BJ (cell line): ENCODE data around the gene LAMC2. TPM values are rescaled to one million over a fixed set of nuclear protein-coding genes. Genes with fewer than 3 reads are reported as not detected.

Source experiments
- CTCF ChIA-PET: fragments of 350-600 bp; formaldehyde crosslinking; extraction: SDS; loops from one replicate; lab custom pipeline; 2021; ENCODE audit warnings: antibody characterized with exemption, inconsistent platforms; lab: Yijun Ruan, JAX
- POLR2A ChIA-PET: fragments of 300-600 bp; sonication (Branson Sonifier 250); formaldehyde crosslinking; extraction: SDS; loops from one replicate; lab custom pipeline; 2021; ENCODE audit warnings: antibody characterized with exemption; lab: Charles Lee
- DNase-seq: peaks from one replicate; pipeline ENCODE4 v3.0.0-alpha.2; 2011; ENCODE audit warnings: low read depth
- H3K27me3 ChIP-seq: 2 replicates; pipeline ENCODE4 v1.6.0; 2011; ENCODE audit warnings: low read length; ENCODE audit not compliant: control insufficient read depth, insufficient read depth
- H3K36me3 ChIP-seq: 2 replicates; pipeline ENCODE4 v1.5.1; 2011; ENCODE audit warnings: low read length; ENCODE audit not compliant: control insufficient read depth, insufficient read depth
- H3K4me3 ChIP-seq: 2 replicates; pipeline ENCODE4 v1.5.1; 2011; ENCODE audit warnings: low read depth, mild to moderate bottlenecking, control low read depth, low read length
- polyA plus RNA-seq: library from polyadenylated mRNA; depleted of rRNA; stranded (reverse); fragments of >200 nt; gene quantifications from 2 replicates; pipeline ENCODE4 v1.2.3, GENCODE V29; 2011
- TF ChIP-seq, protein P1 (sequence below): IDR thresholded peaks from 2 replicates; pipeline ENCODE4 v1.5.1; 2011; ENCODE audit warnings: low read depth, mild to moderate bottlenecking, control low read depth, inconsistent platforms, low read length, moderate library complexity; ENCODE audit not compliant: insufficient read depth

LAMC2 gene
- polyA plus RNA-seq, 1 experiment, result 0.70 TPM

DNA sequence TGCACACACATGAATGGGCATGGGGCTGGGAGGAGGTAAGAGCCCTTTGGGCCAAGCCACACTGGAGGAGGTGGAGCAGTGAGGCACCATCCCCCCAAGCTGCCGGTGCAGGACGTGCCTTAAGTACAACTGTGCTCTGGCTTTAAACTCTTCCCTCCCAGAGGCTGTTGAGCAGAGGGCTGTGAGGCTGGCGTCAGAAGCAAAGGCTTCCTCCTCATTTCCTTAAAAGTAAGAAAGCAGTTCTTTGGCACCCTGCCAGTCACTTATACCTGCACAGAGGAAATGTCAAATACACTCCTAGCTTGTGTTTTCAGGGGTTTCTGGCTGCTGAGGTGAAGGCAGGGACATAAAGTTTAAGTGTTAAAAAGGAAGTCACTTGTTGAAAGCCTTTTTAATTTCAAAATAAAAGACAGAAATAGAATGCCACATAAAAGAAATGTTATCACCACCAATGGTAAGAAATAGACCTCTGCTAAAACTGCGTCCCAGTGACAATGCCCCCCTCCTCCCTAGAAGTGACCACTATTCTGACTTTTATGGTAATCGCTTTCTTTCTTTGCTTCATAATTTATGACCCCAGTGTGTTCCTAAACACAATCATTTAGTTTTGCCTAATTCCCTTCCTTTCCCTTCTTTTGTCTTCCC lies 33.0 kb downstream of the LAMC2 start:
- POLR2A ChIA-PET, result no interaction called here
- TF ChIP-seq, protein P1, sequence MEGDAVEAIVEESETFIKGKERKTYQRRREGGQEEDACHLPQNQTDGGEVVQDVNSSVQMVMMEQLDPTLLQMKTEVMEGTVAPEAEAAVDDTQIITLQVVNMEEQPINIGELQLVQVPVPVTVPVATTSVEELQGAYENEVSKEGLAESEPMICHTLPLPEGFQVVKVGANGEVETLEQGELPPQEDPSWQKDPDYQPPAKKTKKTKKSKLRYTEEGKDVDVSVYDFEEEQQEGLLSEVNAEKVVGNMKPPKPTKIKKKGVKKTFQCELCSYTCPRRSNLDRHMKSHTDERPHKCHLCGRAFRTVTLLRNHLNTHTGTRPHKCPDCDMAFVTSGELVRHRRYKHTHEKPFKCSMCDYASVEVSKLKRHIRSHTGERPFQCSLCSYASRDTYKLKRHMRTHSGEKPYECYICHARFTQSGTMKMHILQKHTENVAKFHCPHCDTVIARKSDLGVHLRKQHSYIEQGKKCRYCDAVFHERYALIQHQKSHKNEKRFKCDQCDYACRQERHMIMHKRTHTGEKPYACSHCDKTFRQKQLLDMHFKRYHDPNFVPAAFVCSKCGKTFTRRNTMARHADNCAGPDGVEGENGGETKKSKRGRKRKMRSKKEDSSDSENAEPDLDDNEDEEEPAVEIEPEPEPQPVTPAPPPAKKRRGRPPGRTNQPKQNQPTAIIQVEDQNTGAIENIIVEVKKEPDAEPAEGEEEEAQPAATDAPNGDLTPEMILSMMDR, result no peak
- no peak for DNase-seq
- Histone ChIP-seq H3K27me3 (no peaks in the 10 kb centered on the region), H3K4me3 (no peak overlapping the region), H3K36me3 (no peaks in the 10 kb centered on the region)
- CTCF ChIA-PET, result interaction anchor here (1.3 to 1.9 kb wide), 3 partner anchors 9 to 60 kb away, joined by 3 to 11 read pairs (median 4); no protein-coding TSS in a partner anchor

DNA sequence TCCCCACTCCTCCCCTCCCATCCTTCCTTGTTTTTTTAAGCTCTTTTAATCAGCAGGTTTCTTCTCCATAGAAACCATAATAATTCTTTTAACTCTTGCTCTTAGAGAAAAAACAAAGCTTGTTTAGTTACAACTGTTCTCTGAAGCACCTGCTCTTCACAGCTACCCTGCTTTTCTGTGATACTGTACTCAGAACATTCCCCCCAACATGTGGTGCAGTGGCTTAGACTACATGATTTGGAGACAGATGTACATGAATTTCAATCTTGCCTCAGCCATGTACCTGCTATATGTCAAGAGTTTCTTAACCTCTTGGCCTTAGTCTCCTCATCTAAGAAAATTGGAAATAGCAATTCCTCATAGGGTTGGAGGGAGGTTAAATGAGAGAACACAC lies 33.5 kb downstream of the LAMC2 start:
- no peaks in the 10 kb centered on the region for H3K36me3 ChIP-seq
- TF ChIP-seq, protein P1, result no peak
- POLR2A ChIA-PET, result no interaction called here
- H3K4me3 ChIP-seq, result no peak overlapping the region
- H3K27me3 ChIP-seq, result no peaks in the 10 kb centered on the region
- DNase-seq, result no peak
- CTCF ChIA-PET, result interaction anchor here (1.3 to 1.6 kb wide), 3 partner anchors 13 to 60 kb away, joined by 3 to 4 read pairs (median 4); no protein-coding TSS in a partner anchor

DNA sequence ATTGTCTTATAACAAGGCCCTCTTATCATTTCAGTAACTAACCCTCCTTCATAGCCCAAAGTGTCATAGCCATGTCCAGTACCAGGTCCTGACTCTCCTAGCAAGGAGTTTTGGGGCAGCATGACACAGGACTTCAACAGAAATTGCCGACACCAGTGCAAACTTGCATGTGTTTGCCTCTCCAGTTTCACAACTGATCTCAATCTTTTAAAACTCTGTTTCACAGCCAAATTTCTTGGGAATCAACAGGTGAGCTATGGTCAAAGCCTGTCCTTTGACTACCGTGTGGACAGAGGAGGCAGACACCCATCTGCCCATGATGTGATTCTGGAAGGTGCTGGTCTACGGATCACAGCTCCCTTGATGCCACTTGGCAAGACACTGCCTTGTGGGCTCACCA lies 36.8 kb downstream of the LAMC2 start:
- ChIA-PET CTCF (interaction anchor here (1.2 kb wide), 1 partner anchor 10 kb away, joined by 3 read pairs; no protein-coding TSS in a partner anchor), POLR2A (no interaction called here)
- no peak for DNase-seq
- Histone ChIP-seq H3K36me3 (no peaks in the 10 kb centered on the region), H3K4me3 (no peak overlapping the region), H3K27me3 (no peaks in the 10 kb centered on the region)
- TF ChIP-seq, protein P1, result no peak

DNA sequence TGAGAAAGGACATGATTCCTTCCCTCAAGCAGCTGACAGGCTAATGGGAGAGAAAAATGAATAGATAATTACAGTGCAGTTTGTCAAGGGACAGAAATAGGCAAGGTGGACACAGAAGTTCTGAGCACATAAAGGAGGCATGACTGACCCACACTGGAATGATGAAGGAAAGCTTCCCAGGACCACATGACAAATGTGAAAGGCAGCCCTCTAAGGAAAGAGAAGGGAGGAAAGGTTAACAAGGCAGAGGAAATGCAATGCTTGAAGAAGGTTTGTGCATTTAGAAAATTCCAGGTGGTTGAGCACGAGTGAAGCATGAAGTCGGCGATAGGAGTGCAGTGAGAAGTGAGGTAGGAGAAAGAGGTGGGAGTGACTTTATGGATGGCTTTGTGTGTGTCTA lies 37.4 kb downstream of the LAMC2 start:
- ChIA-PET POLR2A (no interaction called here), CTCF (interaction anchor here (1.2 to 1.9 kb wide), 3 partner anchors 10 to 261 kb away, joined by 3 to 9 read pairs (median 5); no protein-coding TSS in a partner anchor)

DNA sequence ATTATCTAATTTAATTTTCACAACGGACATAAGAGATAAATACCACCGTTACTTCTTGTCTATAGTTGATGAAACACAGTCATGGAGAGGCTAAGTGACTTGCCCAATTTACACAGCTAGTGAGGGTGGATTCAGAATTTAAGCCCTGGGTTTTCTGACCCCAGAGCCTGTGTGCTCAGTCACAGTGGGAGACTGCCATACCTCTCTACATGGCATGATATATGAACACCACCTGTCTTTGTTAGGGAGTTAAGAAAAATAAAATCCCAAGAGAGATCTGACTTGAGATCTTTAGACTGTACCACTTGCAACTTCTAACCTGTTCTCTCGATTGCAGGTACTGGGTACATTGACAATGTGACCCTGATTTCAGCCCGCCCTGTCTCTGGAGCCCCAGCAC lies 40.3 kb downstream of the LAMC2 start:
- ChIA-PET CTCF (interaction anchor here (0.6 to 1.2 kb wide), 3 partner anchors 9 to 21 kb away, joined by 3 to 9 read pairs (median 5); no protein-coding TSS in a partner anchor), POLR2A (no interaction called here)
- DNase-seq, result no peak
- no peaks in the 10 kb centered on the region for H3K27me3 ChIP-seq
- H3K36me3 ChIP-seq, result no peaks in the 10 kb centered on the region
- no peak overlapping the region for H3K4me3 ChIP-seq
- TF ChIP-seq, protein P1, result no peak

More for the DNA sequence above, 37.4 kb downstream of the LAMC2 start:
- H3K4me3 ChIP-seq, result no peak overlapping the region
- no peaks in the 10 kb centered on the region for H3K36me3 ChIP-seq
- DNase-seq, result no peak
- TF ChIP-seq, protein P1, result no peak
- no peaks in the 10 kb centered on the region for H3K27me3 ChIP-seq
